AG09309 (cell line): ENCODE measurements around the gene TMOD4.
"Not testable (repeated sequence)": the region's sequence is repeated elsewhere in the genome, so short reads cannot be mapped to it uniquely, and the experiment has no call there.

Experiments
- DNase-seq: peaks from one replicate; pipeline ENCODE4 v3.0.0-alpha.2; 2010; ENCODE audit warnings: low read depth
- H3K4me3 ChIP-seq: 2 replicates; pipeline ENCODE4 v1.5.1; 2011; ENCODE audit warnings: mild to moderate bottlenecking, low read depth, low read length, moderate library complexity; ENCODE audit not compliant: control insufficient read depth
- TF ChIP-seq, protein P1 (sequence below): IDR thresholded peaks from 2 replicates; pipeline ENCODE4 v1.5.1; 2011; ENCODE audit warnings: mild to moderate bottlenecking, low read depth, low read length, inconsistent platforms; ENCODE audit not compliant: insufficient read depth, control insufficient read depth; ENCODE audit errors: missing control alignments

TMOD4 gene

DNA sequence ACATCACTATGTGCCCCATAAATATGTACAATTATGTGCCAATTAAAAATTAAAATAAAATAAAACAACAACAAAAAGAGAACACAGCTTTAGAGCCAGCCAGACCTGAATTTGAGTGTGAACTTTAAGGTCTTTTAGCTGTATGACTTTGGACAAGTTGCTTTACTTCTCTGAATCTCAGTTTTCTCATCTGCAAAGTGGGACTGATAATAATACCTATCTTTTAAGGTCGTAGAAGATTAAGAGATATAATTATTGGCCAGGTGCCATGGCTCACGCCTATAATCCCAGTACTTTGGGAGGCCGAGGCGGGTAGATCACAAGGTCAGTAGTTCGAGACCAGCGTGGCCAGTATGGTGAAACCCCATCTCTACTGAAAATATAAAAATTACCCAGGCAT lies 17.5 kb upstream of the TMOD4 start:
- H3K4me3 ChIP-seq, result no peak overlapping the region
- no peak for DNase-seq
- TF ChIP-seq, protein P1, sequence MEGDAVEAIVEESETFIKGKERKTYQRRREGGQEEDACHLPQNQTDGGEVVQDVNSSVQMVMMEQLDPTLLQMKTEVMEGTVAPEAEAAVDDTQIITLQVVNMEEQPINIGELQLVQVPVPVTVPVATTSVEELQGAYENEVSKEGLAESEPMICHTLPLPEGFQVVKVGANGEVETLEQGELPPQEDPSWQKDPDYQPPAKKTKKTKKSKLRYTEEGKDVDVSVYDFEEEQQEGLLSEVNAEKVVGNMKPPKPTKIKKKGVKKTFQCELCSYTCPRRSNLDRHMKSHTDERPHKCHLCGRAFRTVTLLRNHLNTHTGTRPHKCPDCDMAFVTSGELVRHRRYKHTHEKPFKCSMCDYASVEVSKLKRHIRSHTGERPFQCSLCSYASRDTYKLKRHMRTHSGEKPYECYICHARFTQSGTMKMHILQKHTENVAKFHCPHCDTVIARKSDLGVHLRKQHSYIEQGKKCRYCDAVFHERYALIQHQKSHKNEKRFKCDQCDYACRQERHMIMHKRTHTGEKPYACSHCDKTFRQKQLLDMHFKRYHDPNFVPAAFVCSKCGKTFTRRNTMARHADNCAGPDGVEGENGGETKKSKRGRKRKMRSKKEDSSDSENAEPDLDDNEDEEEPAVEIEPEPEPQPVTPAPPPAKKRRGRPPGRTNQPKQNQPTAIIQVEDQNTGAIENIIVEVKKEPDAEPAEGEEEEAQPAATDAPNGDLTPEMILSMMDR, result no peak

DNA sequence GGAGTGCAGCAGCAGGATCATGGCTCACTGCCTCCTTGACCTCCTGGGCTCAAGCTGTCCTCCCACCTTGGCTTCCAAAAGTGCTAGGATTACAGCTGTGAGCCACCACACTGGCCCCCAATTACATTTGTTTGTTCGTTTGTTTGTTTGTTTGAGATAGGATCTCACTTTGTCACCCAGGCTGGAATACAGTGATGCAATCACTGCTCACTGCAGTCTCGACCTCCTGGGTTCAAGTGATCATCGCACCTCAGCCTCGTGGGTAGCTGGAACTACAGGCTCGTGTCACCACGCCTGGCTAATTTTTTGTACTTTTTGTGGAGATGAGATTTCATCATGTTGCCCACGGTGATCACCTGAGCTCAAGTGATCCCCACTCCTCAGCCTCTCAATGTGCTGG lies 16.3 kb upstream of the TMOD4 start:
- H3K4me3 ChIP-seq, result no peak overlapping the region
- TF ChIP-seq, protein P1, result no peak
- no peak for DNase-seq

DNA sequence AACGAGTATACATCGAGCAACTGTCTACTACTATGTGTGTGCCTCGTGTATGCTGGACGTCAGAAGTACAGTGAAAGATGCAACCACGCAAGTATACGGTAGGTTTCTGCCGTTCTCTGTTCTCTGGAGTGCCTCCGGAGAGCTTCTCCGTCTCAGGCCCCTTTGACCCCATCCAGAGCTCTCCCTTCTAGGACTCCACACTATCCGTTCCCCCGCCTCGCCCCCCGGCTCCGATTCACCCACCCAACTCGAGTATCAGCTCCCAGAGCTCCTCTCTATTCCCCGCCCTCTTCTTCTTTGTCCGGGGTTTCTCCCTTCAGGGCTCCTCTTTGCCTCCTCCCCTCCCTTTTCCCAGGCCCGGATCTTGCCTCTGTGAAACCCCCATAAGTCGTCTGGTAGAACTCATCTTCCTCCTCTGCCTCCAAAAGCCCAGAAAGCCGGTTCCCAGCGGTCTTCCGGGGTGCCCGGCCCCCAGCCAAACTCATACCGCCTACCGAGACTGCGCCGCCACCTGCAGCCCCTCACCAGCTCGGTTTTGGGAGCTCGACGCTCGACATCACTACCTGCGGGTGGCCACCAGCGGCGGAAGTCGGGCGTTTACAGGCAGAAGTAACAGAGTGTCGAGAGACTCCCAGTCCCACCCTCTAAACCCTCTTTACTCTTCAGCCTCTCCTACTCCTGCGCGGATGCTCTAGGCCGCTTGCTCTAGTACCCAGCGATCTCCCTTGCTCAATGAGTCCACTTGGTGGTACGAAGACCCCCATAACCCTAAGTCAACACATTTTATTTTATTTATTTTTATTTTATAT lies 14.1 kb upstream of the TMOD4 start, which contains the start of gene VPS72:
TSS of gene VPS72 (minus strand) at position 561 of the 809 bp plus-strand sequence. CDS start at position 485, 76 bp downstream.
- DNase-seq, result peak; percentile 56
- H3K4me3 ChIP-seq, result peak within 1 kb of the TSS; percentile 83
- TF ChIP-seq, protein P1, result no peak

DNA sequence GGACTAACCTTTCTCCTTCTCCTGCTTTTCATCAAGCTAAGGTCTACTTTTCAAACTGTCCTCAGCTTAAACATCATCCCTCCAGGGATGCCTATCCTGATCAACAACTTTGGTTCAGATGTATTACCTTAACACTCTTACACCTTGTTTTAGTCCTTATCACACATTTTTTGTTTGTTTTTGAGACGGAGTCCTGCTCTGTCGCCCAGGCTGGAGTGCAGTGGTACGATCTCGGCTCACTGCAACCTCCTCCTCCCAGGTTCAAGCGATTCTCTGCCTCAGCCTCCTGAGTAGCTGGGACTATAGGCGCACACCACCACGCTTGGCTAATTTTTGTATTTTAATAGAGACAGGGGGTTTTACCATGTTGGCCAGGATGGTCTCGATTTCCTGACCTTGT lies 12.9 kb upstream of the TMOD4 start:
- peak overlapping the region; percentile 83 for H3K4me3 ChIP-seq
- DNase-seq, result not testable (repeated sequence)

DNA sequence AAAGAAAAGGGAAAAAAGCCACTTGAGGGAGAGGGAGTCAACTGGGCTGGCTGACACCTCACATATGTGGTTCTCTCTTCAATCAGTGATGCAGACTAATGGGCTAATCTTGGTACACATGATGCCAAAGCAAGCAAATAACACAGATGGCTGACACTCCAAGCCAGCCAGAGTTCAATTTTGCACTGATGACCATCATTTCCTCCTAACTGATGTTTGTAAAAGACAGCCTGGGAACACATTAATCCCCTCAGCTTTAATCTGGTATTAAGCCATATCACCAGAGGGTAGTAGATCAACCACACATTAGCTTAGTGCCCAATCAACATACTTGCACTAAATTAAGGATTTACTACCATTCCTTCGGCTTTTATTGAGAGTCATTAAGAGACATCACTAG lies 11.4 kb upstream of the TMOD4 start:
- H3K4me3 ChIP-seq, result no peak overlapping the region
- DNase-seq, result no peak
- TF ChIP-seq, protein P1, result no peak

DNA sequence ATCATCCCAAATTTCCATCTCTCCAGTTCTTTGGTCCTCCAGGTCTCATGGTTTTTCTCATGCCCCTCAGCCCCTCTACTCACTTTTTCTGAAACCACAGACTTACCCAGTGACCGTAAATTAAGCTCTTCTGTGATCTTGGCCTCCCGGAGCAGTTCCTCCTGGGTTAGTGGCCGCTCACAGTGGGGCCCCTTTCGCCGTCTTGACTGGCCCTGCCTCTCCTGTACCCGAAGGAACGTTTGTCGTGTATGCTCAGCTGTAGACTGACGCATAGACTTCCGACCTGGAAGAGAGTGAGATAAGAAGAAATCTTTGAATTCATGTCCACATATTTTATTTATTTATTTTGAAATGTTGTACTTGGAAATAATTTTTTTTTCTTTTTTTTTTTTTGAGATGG lies 8.4 kb upstream of the TMOD4 start:
- no peak overlapping the region for H3K4me3 ChIP-seq
- TF ChIP-seq, protein P1, result no peak
- DNase-seq, result no peak

DNA sequence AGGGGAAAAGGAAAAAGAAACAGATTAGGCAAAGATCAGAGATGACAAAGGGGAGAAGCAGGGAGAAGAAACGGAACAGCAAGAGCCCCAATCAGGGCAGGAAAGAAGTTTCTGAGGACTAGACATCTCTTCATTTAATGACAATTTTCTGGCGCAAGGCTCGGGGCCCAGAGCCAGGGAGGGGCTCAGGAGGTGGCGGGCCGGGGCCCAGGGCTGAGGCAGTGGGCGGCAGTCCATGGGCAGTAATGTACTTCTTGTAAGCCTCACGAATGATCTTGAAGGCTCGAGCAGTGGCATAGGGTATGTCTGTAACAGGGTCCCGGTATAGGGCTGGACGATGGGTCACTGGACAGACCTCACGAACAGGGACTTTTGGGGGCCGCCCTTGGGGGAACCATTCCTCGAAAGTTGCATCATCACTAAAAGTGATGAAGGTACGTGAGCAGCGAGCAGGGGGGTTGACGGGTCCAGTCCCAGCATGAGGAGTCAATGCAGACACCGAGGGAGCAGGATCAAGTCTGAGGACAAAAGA lies 799 bp upstream of the TMOD4 start:
- TF ChIP-seq, protein P1, result no peak
- no peak overlapping the region for H3K4me3 ChIP-seq
- DNase-seq, result no peak
